GM12865 (cell line): ENCODE data around the gene MON2.
A peak's percentile ranks its signal among the peaks of the same experiment; 100 is the strongest.

Source experiments
- DNase-seq: peaks from one replicate; pipeline ENCODE4 v3.0.0; 2010; ENCODE audit warnings: low read depth
- H3K4me3 ChIP-seq: 2 replicates; pipeline ENCODE4 v1.5.1; 2011; ENCODE audit warnings: mild to moderate bottlenecking, low read depth, low read length, control low read depth
- CTCF ChIP-seq: IDR thresholded peaks from 2 replicates; pipeline ENCODE4 v1.5.1; 2011; ENCODE audit warnings: low read length, control low read depth, low read depth, inconsistent platforms; ENCODE audit not compliant: insufficient read depth; ENCODE audit errors: missing control alignments

Gene MON2

GRCh38 chr12:62625228-62625627 is 158.6 kb downstream of the MON2 start:
- DNase-seq = no peak
- no peak overlapping the region for H3K4me3 ChIP-seq
- TF ChIP-seq CTCF = no peak

DNA sequence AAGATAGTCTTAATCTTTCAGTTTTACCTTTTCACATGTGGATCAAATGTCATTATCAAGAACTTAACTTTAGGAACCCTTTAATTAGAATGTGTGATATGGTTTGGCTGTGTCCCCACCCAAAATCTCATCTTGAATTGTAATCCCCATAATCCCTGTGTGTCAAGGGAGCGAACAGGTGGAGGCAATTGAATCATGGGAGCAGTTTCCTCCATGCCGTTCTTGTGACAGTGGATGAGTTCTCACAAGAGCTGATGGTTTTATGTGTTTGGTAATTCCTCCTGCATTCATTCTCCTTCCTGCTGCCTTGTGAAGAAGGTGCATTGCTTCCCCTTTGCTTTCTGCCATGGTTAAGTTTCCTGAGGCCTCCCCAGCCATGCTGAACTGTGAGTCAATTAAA is 160.6 kb downstream of the MON2 start:
- DNase-seq = no peak
- TF ChIP-seq CTCF = no peak
- no peak overlapping the region for H3K4me3 ChIP-seq

GRCh38 chr12:62629413-62629812 is 162.8 kb downstream of the MON2 start:
- no peak for TF ChIP-seq CTCF
- H3K4me3 ChIP-seq = no peak overlapping the region
- no peak for DNase-seq

DNA sequence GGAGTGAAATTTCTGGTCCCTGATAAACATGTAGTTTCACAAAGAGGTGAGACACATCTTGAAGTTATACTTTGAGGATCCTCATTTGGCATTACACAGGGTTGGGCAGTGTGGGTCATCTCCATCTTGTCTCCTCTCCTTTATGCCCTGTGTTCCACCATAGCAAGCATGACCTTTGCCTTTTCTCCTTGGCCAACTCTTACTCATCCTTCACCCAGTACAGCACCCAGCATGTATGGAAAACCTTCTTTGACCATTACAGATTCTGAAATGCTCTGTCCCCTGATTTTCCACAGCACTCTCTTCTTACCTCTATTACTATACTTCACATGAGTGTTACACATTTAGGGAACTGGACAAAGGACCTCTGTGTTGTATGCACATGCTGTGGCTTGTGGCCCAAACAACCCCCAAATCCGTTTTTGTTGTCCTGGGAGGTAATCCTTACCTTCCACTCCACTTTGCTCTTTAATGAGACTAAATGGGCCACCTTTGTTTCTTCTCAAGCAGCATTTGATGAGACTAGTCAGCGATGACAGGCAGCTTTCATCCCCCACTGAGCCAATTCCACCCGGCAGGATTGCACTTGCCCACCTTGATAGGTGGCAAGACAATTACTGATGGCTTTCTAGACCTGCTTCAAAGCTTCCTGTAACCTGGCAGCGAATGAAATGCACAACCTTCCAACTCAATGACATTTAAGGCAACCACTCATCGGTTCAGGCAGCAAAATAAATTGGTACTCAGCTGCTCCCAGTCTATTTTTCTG is 163.5 kb downstream of the MON2 start:
- no peak for TF ChIP-seq CTCF
- DNase-seq = no peak
- H3K4me3 ChIP-seq = no peak overlapping the region

DNA sequence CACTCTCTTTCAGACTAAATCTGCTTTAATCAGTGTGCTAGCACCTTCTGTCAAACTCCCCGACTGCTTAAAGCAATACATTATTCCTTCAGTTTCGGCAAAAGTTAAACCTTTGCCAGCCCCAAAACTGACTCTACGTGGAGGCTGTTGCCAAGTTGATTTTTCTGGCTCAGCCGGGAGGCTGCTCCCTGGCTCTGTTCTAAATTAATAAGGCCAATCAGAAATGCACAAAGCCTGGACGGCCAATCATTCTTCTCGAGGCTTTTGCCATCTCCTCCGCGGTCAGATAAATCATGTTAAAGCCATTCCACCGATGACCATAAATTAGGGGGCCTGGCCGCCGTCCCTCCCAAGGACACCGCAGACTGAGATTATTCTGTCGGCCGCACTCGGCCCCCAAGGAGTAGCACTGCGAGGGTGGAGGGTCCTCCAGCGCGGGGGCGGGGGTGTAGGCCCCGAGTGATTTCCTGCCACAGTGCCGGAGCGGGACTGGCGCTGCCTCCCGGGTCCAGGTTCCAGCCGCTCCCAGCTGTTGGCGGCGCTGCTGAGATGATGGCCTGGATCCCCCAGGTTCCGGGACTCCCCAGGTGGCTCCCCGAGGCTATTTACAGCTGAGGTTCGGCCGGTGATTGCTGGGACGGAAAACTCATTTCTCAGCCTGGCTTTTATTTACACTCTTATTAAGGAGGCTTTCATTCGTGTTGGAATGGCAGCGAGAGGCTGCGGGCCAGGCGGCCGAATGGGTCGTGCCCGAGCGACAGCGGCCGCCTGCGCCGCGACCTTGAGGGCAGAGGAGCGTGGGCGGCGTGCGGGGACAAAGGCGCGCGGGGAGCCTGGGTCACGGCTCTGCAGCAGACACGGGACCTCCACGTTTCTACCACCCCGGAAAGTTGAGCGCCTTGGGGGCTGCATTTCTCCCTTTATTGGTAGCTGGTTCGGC is 165.1 kb downstream of the MON2 start:
- DNase-seq = peak; percentile 50
- TF ChIP-seq CTCF = peak; percentile 31
- H3K4me3 ChIP-seq = peak overlapping the region; percentile 57

DNA sequence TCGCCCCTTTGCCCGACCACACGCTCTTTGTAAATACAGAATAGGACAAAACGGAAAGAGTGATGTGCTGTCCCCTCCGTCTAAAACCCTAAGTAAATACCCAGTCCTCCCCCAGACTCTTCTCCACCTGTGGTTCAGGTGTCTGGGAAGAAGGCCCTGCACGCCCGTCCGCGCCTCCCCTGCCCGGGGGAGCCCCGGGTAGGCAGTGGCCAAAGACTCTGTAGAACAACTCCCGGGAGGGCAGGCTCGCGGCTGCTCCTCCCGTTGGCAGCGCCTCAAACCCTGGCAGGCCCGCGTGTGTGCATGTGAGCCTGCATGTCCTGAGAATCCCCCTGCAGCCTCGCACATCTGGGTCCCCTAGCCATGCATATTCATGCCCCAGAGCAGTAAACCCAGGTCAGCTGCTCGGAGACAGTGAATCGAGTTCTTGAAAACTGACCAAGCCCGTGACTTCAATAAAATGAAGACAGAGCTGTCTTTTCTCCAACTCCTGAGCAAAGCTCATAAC is 165.8 kb downstream of the MON2 start:
- DNase-seq = peak; percentile 27
- no peak for TF ChIP-seq CTCF
- peak overlapping the region; percentile 57 for H3K4me3 ChIP-seq
